Uterus (tissue), 4 donors: ENCODE results near the gene JMJD8. TPM values are rescaled to one million over a fixed set of nuclear protein-coding genes. Genes with fewer than 3 reads are reported as not detected.

ENCODE experiments used
- DNase-seq, 2 donors: peaks; one replicate each; pipeline ENCODE4 v3.0.0-alpha.2; 2019 to 2020
- H3K27ac ChIP-seq, 2 donors: fragments of 200-600 bp; sonication (generic); 1 replicate in 1 of 2; 2 replicates in 1 of 2; pipeline ENCODE4 v1.5.1; 2016 to 2018
- H3K27me3 ChIP-seq, 2 donors: fragments of 200-600 bp; sonication (generic); one replicate each; pipeline ENCODE4 v1.5.1; 2018 to 2019; ENCODE audit warnings: control low read depth in 1 of 2
- H3K36me3 ChIP-seq, 2 donors: fragments of 200-600 bp; sonication (generic); one replicate each; pipeline ENCODE4 v1.5.1; 2019; ENCODE audit warnings: control low read depth in 1 of 2
- H3K4me1 ChIP-seq, 2 donors: fragments of 200-600 bp; sonication (generic); one replicate each; pipeline ENCODE4 v1.5.1; 2018 to 2019; ENCODE audit warnings: control low read depth in 1 of 2
- H3K4me3 ChIP-seq, 2 donors: fragments of 200-600 bp; sonication (generic); 1 replicate in 1 of 2; 2 replicates in 1 of 2; pipeline ENCODE4 v1.5.1; 2018 to 2019; ENCODE audit warnings: mild to moderate bottlenecking in 1 of 2
- H3K9me3 ChIP-seq, 2 donors: fragments of 200-600 bp; sonication (generic); one replicate each; pipeline ENCODE4 v1.5.1; 2019; ENCODE audit warnings: control low read depth in 1 of 2
- POLR2A ChIP-seq, 2 donors: fragments of 450-650 bp; IDR thresholded peaks; one replicate each; pipeline ENCODE4 v1.6.1; 2016; ENCODE audit warnings: antibody characterized with exemption in 2 of 2, mild to moderate bottlenecking in 1 of 2, moderate library complexity in 1 of 2
- intact Hi-C: fragments of 100-400 bp; cut with DNase I; formaldehyde crosslinking; loops from one replicate; pipeline ENCODE4 v1.15.1; 2023; ENCODE audit warnings: low total_unique reads
- total RNA-seq, 4 donors: library from RNA; depleted of rRNA in 3 of 4; stranded (reverse); fragments of >200 nt in 3 of 4; gene quantifications; one replicate each; pipeline versions ENCODE4 v1.1.0 to v1.2.4, GENCODE V29; 2014 to 2023
- TF ChIP-seq, protein P1 (sequence below), 4 experiments: fragments of 200-600 bp in 2 of 4; fragments of 450-650 bp in 2 of 4; sonication (generic) in 2 of 4; IDR thresholded peaks; one replicate each; pipeline ENCODE4 v1.5.1; 2016 to 2019; ENCODE audit warnings: antibody characterized with exemption in 4 of 4, mild to moderate bottlenecking in 2 of 4, moderate library complexity in 1 of 4
- donor health status: DM: yes; HTN: yes; CAD: no.

JMJD8 gene
- total RNA-seq, 4 donors from 2014 or later, result 45.6 to 111 (median 57.4) TPM

GRCh38 chr16:705431-706188 is 21.5 kb upstream of the JMJD8 start, which contains the start of gene FBXL16:
Gene FBXL16, minus strand, starts transcription at chr16:705801. Its CDS starts 8,396 bp downstream, at chr16:697405.
- TF ChIP-seq, protein P1, sequence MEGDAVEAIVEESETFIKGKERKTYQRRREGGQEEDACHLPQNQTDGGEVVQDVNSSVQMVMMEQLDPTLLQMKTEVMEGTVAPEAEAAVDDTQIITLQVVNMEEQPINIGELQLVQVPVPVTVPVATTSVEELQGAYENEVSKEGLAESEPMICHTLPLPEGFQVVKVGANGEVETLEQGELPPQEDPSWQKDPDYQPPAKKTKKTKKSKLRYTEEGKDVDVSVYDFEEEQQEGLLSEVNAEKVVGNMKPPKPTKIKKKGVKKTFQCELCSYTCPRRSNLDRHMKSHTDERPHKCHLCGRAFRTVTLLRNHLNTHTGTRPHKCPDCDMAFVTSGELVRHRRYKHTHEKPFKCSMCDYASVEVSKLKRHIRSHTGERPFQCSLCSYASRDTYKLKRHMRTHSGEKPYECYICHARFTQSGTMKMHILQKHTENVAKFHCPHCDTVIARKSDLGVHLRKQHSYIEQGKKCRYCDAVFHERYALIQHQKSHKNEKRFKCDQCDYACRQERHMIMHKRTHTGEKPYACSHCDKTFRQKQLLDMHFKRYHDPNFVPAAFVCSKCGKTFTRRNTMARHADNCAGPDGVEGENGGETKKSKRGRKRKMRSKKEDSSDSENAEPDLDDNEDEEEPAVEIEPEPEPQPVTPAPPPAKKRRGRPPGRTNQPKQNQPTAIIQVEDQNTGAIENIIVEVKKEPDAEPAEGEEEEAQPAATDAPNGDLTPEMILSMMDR (IDR thresholded peaks at IDR 0.05), result no peak
- no peak for TF ChIP-seq POLR2A (IDR thresholded peaks at IDR 0.05)
- Histone ChIP-seq H3K4me3 (no peak within 1 kb of the TSS), H3K4me1 (peaks cover 0 to 10% of the 10 kb centered on the region in 2 donors)

DNA sequence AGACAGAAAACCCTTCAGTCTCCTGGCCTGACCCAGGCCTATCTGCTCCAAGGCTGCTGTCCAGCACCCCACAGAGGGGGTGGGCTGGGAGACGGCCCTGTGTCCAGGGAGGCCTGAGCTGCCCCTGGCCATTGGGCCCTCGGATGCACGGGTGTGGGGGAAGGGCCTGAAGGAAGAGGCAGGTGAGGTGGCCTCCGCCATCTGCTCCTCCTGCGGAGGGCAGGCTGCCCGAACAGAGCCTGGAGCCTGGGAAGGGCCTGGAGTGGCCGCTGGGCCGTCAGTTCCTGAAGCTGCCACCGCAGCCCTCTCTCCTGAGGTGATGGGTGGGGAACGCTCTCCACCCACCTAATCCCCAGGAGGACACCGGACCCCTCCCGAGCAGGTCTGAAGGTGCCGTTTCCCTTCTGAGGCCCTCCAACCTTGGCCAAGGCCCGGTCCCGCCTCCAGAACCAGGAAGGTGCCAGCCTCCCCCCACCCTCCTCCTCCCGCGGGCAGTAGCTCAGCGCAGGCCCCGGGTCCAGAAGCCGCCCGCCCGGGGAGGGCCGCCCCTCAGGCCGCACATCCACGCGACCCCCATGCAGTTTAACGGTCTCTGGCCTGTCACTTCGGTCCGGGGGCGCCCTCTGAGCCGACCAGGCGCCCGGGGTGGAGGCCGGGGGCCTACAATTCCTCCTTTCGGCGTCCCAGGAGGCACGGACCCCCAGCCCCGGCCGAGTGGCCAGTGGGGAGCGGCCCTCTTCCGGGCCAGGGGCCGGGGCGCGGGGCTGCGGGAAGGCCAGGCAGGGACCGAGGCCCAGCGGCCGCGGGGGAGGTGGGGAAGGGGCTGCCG is 20.6 kb upstream of the JMJD8 start:
- intact Hi-C loops, result no loop called here
- no peak overlapping the region for H3K27ac ChIP-seq
- H3K36me3 ChIP-seq, result no peaks in the 10 kb centered on the region
- peaks cover 34 to 37% of the 10 kb centered on the region in 2 donors for H3K27me3 ChIP-seq
- no peak for DNase-seq
- TF ChIP-seq, protein P1 (IDR thresholded peaks at IDR 0.05), result no peak
- no peak for TF ChIP-seq POLR2A (IDR thresholded peaks at IDR 0.05)
- H3K4me1 ChIP-seq, result peaks cover 0 to 10% of the 10 kb centered on the region in 2 donors
- no peak overlapping the region for H3K4me3 ChIP-seq
- H3K9me3 ChIP-seq, result no peaks in the 10 kb centered on the region

More at GRCh38 chr16:705431-706188, 21.5 kb upstream of the JMJD8 start, which contains the start of gene FBXL16:
- DNase-seq, result no peak
- intact Hi-C loops, result no loop called here
- Histone ChIP-seq H3K27ac (no peak within 1 kb of the TSS), H3K27me3 (peaks cover 32 to 37% of the 10 kb centered on the region in 2 donors), H3K36me3 (no peaks in the 10 kb centered on the region), H3K9me3 (no peaks in the 10 kb centered on the region)

DNA sequence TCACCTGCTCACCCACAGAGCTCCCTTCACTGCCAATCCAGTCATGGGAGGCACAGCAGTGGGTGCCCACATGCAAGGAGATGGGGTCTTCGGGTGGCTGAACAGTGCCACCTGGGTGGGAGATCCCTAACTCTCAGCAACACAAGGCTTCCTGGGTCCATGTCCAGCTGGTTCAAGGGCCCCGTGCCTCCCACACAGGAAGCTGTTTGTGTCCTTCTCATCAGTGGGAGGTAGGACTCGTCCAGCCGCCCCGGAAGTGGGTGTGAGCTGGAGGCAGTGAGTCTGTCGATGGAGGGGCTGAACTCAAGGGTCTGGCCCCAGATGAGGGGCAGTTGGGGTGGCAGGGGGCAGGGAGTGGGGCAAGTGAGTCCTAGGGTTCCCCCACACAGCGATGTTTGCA is 19.9 kb upstream of the JMJD8 start:
- H3K9me3 ChIP-seq, result no peaks in the 10 kb centered on the region
- H3K27ac ChIP-seq, result no peak overlapping the region
- H3K4me3 ChIP-seq, result no peak overlapping the region
- TF ChIP-seq POLR2A (IDR thresholded peaks at IDR 0.05), result no peak
- TF ChIP-seq, protein P1 (IDR thresholded peaks at IDR 0.05), result no peak
- no peak for DNase-seq
- peaks cover 34 to 37% of the 10 kb centered on the region in 2 donors for H3K27me3 ChIP-seq
- intact Hi-C loops, result no loop called here
- peaks cover 0 to 10% of the 10 kb centered on the region in 2 donors for H3K4me1 ChIP-seq
- no peaks in the 10 kb centered on the region for H3K36me3 ChIP-seq

GRCh38 chr16:703406-703805 is 19.3 kb upstream of the JMJD8 start:
- no peak for DNase-seq
- Histone ChIP-seq H3K27me3 (peaks cover 33 to 34% of the 10 kb centered on the region in 2 donors), H3K27ac (no peak overlapping the region)

More at GRCh38 chr16:703406-703805, 19.3 kb upstream of the JMJD8 start:
- Histone ChIP-seq H3K4me1 (peaks cover 0 to 10% of the 10 kb centered on the region in 2 donors), H3K36me3 (no peaks in the 10 kb centered on the region), H3K4me3 (no peak overlapping the region), H3K9me3 (no peaks in the 10 kb centered on the region)
- TF ChIP-seq POLR2A (IDR thresholded peaks at IDR 0.05), result no peak
- TF ChIP-seq, protein P1 (IDR thresholded peaks at IDR 0.05), result no peak
- intact Hi-C loops, result no loop called here
